DND-41 (cell line): ENCODE data around the gene IL12A.

Experiments
- EZH2 ChIP-seq: IDR thresholded peaks from 3 replicates; pipeline ENCODE4 v1.6.1; 2012; ENCODE audit warnings: borderline replicate concordance, low read depth, mild to moderate bottlenecking, moderate library complexity, low read length, inconsistent platforms; ENCODE audit not compliant: severe bottlenecking
- TF ChIP-seq, protein P1 (sequence below): IDR thresholded peaks from 2 replicates; pipeline ENCODE4 v1.5.1; 2012; ENCODE audit warnings: borderline replicate concordance, low read length, moderate library complexity, mild to moderate bottlenecking; ENCODE audit not compliant: poor library complexity, severe bottlenecking; ENCODE audit errors: extremely low read depth

DNA sequence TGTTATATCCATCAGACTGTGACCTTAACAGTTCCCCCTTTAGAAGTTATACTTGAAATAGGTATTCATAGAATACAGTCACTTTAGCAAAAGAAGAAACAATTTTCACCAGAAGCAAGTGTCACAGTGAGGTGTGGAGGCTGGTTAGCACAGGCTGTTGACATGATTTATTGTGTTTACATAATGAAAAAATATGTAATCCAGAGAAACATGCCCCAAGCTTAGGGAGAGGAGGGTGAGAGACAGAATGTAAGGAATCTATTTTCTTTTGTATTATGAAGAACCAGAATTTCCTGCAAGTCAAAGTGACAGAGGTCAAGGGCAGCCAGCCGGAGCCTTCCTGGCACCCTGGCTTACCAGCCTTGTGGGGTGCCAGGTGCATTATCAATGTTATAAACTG, 4.0 kb downstream of the IL12A start:
- TF ChIP-seq, protein P1, sequence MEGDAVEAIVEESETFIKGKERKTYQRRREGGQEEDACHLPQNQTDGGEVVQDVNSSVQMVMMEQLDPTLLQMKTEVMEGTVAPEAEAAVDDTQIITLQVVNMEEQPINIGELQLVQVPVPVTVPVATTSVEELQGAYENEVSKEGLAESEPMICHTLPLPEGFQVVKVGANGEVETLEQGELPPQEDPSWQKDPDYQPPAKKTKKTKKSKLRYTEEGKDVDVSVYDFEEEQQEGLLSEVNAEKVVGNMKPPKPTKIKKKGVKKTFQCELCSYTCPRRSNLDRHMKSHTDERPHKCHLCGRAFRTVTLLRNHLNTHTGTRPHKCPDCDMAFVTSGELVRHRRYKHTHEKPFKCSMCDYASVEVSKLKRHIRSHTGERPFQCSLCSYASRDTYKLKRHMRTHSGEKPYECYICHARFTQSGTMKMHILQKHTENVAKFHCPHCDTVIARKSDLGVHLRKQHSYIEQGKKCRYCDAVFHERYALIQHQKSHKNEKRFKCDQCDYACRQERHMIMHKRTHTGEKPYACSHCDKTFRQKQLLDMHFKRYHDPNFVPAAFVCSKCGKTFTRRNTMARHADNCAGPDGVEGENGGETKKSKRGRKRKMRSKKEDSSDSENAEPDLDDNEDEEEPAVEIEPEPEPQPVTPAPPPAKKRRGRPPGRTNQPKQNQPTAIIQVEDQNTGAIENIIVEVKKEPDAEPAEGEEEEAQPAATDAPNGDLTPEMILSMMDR, result no peak
- TF ChIP-seq EZH2, result no peak
